AML-193 (cell line): ENCODE data around the gene GALNS.

ENCODE experiments used
- DNase-seq, 2 experiments: peaks; one replicate each; lab custom pipeline; 2025; lab: John Stamatoyannopoulos, UW

The GALNS gene

DNA sequence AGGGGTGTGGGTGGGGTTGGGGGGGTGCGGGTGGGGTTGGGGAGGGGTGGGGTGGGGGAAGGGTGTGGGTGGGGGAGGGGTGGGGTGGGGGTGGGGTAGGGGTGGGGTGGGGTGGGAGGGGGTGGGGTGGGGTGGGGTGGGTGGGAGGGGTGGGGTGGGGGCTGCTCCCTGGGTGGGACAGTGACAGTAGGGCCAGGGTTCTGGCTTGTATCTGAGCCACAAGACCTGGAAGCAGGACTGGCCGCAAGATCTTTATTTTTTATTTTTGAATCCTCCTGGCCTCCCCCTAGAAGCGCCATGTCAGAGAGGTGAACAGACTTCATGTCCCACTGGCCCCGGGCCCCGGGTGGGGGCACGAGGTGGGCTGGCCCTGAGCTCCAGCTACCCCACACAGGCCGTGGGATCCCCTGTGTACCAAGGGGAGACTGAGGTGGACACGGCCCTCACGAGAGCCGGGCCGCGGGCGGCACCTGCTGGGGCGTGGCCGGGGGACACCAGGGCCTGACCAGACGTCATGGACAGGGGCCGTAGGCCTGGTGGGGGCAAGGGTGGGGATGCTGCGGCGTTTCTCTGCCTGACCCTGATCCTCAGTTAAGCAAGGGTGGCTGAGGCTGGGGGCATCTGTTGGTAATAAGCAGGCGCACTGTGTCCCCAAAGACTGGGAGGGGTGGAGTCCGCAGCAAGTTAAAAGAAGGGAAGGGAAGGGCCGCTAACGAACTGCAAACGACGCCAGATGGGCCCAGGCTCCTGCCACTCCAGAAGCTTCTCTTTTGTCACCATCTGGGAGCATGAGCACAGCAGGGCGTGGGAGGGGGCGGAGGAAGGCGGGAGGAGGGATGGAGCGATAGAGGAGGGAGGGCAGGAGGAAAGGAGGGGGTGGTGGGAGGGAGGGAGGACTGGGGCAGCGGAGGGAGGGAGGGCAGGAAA lies 32.0 kb upstream of the GALNS start:
- no peak for DNase-seq

DNA sequence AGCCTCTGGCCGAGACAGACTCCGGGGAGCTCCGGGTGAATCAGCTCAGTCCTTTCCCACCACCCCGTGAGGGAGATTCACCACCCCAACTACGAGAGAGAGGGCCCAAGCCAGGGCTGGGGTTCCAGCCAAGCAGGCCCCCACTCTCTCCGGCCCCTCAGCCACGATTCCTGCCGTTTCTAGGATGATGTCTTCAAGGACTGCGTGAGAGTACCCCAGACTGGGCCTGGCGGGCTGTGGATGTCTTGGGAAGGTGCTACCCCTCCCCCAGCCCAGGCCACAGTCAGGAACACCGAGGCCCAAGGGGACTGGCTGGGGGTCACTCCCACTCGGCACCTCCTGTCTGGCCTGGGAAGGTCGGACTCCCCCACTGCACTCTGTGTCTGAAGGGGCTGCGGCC lies 31.3 kb upstream of the GALNS start:
- no peak for DNase-seq

DNA sequence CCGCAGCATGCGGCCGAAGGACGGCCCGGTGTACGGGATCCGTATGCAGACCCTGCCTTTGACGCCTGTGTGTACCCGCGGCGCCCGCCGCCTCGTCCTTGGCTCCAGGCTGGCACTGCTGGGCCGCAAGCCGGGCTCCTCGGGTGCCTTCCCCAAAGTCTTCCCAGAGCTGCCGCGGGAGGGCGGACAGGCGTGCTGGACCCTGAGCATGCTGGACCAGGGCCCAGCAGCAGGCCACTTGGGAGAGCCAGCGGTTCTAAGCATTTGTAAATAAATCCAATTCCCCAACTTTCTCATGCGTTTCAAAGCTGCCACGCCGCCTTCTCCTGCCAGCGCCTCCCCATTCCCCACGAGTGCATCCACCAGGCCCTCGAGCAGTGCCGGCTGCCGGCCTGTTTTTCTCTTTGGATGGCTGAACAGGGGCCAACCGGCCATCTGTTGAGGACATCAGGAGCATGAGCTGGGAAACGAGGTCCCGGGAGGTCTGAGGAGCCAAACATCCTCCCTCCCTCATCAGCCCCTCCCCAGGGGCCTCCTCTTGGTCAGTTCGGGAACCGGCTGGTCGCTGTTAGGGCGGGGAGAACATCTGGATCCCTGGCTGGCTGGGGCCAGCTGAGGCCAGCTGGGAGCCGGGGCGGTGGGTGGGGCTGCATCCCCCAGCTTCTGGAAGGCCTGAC lies 30.2 kb upstream of the GALNS start:
- DNase-seq: no peak

DNA sequence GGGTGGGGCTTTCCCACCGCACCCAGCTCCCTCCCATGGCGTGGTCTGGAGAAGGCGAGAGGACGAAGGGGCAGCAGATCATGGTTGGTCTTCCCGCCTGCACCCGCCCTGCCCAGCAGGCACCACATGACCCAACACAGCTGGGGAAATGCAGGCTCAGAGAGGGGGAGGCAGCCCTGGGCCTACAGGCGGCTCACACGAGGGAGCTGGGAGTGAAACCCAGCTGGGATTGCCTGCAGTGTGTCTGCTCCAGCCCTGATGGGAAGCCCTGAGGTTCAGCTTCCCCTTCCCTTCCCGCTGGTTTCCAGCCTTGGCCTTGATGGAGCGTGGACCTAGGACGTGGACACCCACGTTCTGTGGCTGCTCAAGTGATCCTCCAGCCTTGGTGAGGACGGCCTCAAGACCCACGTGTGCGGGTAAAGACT lies 29.7 kb upstream of the GALNS start:
- no peak for DNase-seq

DNA sequence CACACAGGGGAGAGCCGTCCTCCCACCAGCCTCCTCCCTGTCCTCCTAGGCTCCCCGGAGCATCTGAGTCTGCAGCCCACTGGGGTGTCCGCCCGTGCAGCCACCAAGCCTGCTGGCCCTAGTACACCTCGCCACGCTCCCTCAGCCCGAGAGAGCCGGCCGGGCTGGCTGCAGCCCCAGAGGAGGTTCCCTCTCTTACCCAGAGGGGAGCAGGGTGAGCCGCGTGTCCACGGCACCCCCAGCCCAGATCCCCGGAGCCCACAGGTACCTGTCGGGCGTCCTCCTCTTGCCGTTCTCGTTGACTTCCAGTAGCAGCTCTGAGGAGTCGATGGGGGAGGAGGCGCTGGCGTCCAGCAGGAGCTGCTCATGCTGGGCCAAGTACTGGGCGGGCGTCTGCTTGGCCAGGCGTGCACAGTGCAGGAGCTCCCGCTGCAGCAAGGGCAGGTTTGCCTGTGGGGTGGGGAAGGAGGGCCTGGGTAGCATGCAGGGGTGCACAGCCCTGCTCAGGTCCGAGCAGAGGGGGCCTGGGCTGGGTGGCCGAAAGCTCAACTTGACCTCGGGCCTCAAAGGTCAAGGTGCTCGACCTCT lies 29.0 kb upstream of the GALNS start:
- no peak for DNase-seq

DNA sequence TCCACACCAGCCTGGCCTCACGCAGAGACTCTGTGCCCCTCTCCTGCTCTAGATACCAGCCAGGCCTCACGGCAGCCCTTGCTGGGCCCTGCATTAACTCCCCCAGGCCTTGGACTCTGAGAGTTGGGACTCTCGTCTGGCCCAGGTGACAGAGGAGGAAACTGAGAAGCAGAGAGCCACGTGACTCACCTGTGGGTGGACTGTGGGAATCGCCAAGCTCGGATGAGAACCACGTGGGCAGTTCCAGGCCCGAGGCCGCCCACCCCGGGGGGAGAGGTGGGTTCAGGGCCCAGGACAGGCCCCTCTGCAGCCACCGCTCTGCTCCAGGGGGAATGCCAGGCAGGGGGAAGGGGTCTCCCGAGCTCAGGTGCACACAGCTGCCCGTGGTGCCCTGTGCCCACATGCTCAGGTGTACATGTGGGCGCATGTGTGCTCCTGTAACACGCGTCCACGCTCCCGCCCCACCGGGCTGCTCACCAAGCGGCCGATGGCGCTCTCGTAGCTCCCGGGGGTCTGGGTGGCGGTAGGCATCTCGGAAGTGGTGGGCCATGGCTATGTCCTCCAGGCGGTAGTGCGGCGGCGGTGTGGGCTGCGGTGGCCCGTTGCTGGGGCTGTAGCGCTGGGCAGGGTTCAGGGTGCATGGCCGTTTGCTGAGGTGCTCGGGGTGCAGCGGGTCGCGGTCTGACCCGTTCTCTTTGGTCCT lies 28.0 kb upstream of the GALNS start:
- DNase-seq: no peak

DNA sequence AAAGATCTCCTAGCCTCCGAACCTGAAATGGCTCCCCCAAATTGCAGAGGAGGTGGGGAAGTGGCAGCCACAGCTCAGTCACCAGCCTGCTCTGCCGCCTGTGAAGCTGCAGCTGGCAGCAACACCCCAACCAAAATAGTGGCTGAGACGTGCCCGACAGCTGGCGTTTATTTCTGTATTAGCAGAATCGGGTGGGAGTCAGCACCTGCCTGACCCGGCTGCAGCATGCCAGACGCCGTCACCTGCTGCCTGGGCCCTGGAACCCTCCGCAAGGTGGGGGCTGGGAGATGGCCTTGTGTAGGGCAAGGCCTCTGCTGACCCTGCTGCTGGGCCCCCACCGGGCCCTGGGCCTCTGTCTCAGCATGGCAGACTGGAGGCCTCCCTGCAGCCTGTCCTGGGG lies 27.2 kb upstream of the GALNS start:
- DNase-seq: no peak

DNA sequence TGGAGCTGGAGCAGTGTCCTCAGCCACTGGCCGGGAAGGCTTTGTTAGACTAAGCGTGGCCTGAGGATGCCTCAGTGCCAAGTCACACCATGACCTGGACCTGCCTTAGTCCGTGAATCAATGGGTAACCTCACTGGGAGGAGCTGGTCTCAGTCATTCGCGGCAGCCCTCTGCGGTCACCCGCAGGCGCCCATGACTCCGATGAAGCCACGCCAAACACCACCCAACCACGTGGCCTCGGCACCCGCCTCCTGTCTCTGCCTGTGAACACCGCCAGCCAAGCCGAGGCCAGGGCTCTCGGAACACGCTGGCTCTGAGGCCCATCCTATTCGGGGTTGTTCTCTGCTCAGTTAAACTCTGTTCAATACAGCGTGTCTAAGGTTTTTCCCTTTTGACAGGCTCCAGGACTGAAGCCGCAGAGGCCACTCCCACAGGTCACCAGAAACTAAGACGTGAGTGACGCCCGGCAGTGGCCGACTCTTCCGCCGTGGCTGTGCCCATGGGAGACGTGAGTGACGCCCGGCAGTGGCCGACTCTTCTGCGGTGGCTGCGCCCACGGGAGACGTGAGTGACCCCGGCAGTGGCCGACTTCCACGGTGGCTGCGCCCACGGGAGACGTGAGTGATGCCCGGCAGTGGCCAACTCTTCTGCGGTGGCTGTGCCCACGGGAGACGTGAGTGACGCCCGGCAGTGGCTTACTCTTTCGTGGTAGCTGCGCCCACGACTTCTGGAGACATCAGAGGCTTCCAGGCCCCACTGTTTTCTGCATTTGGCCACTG lies 26.6 kb upstream of the GALNS start:
- DNase-seq: no peak

DNA sequence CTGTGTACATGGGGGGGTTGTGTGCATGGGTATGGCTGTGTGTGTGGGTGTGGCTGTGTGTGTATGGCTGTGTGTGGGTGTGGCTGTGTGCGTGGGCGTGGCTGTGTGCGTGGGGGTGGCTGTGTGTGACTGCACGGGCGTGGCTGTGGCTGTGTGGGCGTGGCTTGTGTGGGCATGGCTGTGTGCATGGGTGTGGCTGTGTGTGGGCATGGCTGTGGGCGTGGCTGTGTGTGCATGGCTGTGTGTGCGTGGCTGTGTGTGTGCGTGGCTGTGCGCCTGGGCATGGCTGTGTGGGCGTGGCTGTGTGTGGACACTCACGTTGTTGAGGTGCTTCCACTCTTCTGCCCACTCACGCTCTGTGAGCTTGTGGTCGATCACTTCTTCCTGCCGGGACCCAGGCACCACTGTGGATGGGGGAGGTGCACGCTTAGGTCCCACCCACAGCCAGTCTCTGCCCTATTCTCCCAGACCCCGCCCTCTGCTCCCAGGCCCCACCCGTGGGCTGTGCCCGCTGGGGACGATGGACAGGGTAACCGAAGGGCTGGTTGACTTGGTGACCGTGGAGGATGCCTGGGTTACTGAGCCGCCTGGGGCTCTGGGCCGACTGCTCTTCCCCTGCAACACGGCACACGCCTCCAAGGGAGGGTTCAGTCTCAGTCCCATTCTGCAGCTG lies 25.7 kb upstream of the GALNS start:
- DNase-seq: no peak

DNA sequence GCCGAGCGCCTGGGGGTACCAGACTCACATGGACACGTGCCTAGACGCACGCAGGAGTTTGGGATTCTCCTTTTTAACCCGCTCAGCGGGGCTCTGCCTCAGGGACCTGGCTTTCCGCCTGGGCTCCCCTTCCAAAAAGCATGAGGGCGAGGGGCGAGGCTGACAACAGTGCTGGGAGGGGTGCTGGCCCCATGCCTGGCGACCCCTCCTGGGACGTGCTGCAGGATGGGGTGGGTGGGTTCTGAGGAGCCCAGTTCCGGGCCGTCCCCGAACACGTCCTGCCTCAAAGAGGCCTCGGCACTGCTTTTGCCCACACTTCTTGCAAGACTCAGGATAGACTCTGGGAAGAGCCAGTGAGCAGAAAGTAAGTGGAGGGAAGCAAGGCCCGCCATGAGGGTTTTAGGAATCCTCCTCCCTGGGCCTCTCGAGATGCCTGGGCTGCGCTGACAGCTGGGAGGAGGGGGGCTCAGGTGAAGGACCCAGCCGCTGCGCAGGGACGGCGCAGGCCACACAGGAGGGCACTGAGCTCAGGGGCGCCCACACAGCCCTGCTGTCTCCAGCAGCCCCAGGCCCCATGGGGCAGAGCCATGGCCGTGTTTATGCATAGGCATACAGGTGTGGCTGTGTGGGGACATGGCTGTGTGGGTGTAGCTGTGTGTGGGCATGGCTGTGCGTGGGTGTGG lies 25.1 kb upstream of the GALNS start:
- DNase-seq: no peak

DNA sequence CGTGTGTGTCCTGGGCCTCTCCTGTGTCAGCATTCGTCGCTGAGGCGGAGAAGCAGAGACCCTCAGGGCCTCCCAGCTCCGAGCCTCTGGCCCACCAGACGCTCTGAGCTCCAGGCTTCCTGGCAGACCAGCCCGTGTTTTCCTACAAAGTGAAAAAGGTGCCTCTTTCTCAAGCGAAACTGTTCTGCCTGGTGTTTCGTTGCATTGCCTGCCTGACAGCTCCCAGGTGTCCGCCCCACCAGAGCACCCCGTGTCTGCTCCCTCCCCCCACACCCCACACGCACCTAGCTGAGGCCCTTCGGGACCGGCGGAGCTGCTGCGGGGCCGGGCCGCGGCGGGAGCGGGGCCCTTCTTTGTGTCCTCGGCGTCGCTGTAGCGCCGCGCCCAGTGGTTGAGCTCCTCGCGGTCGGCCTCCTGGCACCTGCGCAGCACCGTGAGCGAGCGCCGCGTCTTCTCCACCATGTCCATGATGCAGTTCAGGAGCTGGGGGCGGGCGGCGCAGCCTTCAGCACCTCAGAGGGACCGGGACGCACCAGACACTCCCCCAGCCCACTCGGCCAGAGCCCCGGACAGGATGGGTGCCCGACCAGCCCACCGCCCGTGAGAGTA lies 24.4 kb upstream of the GALNS start:
- no peak for DNase-seq

DNA sequence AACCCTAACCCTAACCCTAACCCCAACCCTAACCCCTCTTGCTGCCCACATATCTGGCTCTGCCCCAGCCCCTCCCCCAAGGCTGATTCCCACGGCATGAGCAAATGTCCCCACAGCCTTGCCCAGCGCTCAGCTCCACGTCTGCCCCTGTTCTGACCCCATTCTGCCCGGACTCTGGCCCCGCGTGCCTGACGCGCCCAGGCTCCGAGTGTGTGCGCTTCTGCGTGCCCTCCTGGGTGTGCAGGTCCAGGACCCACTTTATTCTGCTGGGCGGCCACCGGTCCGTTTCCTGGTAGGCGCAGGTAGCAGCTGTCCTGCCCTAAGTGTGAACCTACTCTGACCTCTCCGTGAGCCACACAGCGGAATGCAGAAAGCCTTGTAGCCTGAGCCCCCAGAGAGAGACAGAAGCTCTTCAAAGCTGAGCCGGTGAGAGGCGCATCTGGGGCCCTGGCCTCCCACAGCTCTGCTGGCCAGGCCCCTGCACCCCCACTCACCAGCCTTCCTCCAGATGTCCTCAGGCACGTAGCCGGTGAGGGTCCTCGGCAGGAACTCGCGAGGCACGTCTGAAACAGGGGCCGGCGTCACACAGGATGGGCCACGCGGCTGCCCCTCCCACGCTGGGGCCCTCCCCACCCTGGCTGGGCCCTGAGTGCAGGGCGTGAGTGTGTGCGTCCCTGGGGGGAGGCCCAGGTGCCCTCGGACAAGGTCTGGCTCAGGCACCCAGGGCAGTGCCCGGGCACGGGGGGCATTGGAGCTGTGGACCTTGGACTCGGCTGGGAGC lies 23.7 kb upstream of the GALNS start:
- DNase-seq: no peak

DNA sequence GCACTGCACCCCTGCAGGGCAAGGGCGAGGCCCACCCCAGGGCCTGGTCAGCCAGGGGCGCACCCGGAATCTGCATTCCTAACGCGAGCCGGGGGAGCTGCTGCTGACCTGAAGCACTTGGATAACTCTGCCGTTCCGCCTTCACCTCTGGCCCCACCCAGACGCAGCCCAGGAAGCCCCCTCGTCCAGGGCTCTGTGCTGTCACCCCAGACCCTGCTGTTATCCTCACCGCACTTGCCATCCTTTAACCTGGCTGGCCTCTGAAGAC lies 23.0 kb upstream of the GALNS start:
- no peak for DNase-seq

DNA sequence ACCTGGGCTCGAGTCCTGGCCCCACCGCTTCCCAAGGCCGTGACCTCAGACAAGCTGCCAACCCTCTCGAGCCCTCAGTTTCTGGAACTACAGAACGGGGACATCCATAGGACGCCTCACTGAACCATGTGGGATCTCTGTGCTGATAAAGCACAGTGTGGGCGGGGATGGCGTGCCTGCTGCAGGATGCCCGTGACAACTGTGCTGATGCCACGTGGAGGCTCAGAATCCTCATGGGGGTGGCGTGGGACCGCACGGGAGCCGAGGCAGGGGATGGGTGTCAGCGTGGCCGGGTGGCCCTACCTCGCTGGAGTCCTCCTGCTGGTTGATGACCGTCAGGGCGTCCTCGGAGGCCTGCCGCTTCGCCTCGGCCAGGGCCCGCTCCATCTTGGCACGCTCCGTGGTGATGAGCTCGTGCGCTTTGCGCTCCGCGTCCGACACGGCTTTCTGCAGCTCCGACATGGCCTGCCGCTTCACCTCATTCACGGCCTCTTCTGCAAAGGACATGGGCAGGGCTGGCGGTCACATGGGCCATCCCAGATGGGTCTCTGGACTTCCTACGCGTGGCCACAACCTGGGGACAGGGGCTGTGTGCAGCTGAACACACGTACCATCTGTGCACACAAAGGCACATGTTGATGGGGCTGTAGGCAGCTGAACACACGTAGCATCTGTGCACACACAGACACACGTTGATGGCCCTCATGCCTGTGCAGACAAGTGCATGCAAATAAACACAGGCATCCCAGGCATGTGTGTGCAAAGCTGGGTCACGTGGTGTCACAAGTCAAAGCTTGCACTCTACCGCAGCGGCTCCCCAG lies 22.4 kb upstream of the GALNS start:
- no peak for DNase-seq

DNA sequence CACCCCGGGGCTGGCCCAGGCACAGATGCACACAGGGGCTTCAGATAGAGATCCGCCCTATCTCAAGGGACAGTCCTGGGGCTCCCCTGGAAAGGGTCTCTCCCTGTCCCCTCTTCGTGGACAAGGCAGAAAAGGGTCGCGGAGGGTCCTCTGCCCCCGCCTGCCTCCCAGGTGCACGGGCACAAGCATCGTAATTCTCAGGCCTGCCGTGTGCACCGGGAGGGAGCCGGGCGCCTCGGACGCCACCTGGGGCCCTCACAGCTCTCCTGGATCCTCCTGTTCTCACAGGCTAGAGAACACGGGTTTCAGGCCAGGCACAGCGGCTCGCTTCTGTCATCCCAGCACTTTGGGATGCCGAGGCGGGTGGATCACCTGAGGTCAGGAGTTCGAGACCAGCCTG lies 21.6 kb upstream of the GALNS start:
- no peak for DNase-seq

DNA sequence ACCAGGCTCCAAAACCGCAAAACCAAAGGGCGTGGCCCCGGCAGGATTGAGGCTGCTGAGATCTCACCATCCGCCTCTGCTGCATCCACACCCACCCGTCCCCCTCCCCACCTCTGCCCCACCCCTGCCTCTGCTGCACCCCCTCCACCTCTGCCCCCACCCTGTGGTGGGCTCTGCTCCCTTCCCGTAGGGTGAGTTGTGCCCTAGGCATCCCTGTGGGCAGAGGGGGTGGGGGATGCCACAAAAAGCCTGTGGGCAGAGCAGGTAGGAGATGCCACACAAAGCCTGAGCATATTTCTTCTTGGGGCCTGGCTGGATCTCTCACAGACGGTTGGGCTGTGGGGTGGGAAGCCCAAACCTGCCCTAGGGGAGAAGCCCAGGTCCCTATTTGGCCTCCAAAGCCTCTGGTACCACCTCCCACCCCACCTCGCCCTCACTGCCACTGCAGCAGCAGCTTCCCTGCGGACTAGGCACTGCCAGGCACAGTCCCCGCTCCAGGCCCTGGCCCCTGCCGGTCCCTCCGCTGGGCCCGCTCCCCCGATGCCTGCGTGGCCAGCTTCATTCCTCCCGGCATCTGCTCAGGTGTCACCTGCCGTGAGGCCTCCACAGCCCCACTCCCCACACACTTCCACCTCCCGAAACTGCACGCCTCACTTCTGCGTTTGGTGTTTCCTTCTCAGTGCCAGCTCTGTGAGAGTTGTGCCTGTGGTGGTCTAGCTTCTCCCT lies 21.0 kb upstream of the GALNS start:
- no peak for DNase-seq

DNA sequence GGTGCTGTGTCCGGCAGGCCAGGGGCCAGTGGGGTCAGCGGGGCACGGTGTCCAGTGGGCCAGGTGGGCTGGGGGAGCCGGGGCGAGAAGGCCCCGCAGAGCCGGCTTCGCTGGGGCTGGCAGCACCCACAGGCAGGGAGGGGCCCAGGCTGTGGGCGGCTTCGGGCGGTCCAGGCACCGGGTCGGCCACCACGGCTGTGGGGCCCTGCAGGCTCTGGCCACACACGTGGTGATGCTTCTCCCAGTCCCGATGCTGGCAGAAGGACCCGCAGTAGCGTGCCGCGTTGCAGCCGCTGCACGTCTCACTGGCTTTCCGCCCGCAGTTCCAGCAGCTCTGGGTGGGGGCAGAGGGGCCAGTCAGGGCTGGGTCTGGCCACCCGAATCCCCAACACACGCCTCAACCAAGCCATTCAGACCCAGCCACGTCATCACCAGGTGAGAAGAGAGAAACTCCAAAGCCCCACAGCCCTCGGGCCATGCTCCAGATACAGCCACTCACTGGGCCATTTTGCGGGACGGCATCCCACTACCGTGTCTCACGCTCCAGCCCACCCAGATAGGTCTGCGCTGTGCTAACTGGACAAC lies 20.3 kb upstream of the GALNS start:
- DNase-seq: no peak
